Measurements from ENCODE around the gene GPC6. TPM values are rescaled to one million over a fixed set of nuclear protein-coding genes. Genes with fewer than 3 reads are reported as not detected.

Gene GPC6
- total RNA-seq, 1 donor from 2014 or later = 20.1 TPM

- no peak for DNase-seq (ENCODE audit: low read depth)
These were observed 1086.8 kb downstream of the GPC6 start for GRCh38 chr13:94313321-94313910.

GRCh38 chr13:94313926-94314325 is 1087.3 kb downstream of the GPC6 start:
- DNase-seq (ENCODE audit: low read depth) = no peak

GRCh38 chr13:94315188-94315587 is 1088.6 kb downstream of the GPC6 start:
- no peak for DNase-seq (ENCODE audit: low read depth)

GRCh38 chr13:94317063-94317491 is 1090.5 kb downstream of the GPC6 start:
- no peak for DNase-seq (ENCODE audit: low read depth)

GRCh38 chr13:94318418-94318817 is 1091.8 kb downstream of the GPC6 start:
- no peak for DNase-seq (ENCODE audit: low read depth)

GRCh38 chr13:94319501-94319900 is 1092.9 kb downstream of the GPC6 start:
- no peak for DNase-seq (ENCODE audit: low read depth)

- no peak for DNase-seq (ENCODE audit: low read depth)
These were observed 1096.5 kb downstream of the GPC6 start for GRCh38 chr13:94322925-94323763.

GRCh38 chr13:94323764-94324758 is 1097.5 kb downstream of the GPC6 start:
- no peak for DNase-seq (ENCODE audit: low read depth)

GRCh38 chr13:94324767-94325540 is 1098.3 kb downstream of the GPC6 start:
- DNase-seq (ENCODE audit: low read depth) = no peak

GRCh38 chr13:94325650-94326049 is 1099.0 kb downstream of the GPC6 start:
- DNase-seq (ENCODE audit: low read depth) = peak; percentile 74

- DNase-seq (ENCODE audit: low read depth) = no peak
These were observed 1100.7 kb downstream of the GPC6 start for GRCh38 chr13:94327318-94327717.

- no peak for DNase-seq (ENCODE audit: low read depth)
These were observed 1101.9 kb downstream of the GPC6 start for GRCh38 chr13:94328381-94329041.

GRCh38 chr13:94329277-94329676 is 1102.7 kb downstream of the GPC6 start:
- DNase-seq (ENCODE audit: low read depth) = peak; percentile 69

GRCh38 chr13:94329754-94330551 is 1103.3 kb downstream of the GPC6 start:
- peak; percentile 79 for DNase-seq (ENCODE audit: low read depth)

- no peak for DNase-seq (ENCODE audit: low read depth)
These were observed 1104.0 kb downstream of the GPC6 start for GRCh38 chr13:94330552-94331071.

- peak; percentile 78 for DNase-seq (ENCODE audit: low read depth)
These were observed 1104.7 kb downstream of the GPC6 start for GRCh38 chr13:94331281-94331680.

- DNase-seq (ENCODE audit: low read depth) = no peak
These were observed 1105.9 kb downstream of the GPC6 start for GRCh38 chr13:94332359-94333096.

- no peak for DNase-seq (ENCODE audit: low read depth)
These were observed 1106.7 kb downstream of the GPC6 start for GRCh38 chr13:94333131-94333820.
